HepG2 (cell line): ENCODE measurements around the gene ITGAV. TPM values are rescaled to one million over a fixed set of nuclear protein-coding genes. Genes with fewer than 3 reads are reported as not detected.
A peak's percentile ranks its signal among the peaks of the same experiment; 100 is the strongest.

ENCODE experiments used
- ATAD3A ChIP-seq: sonication (generic); formaldehyde crosslinking; IDR thresholded peaks from 2 replicates; pipeline ENCODE4 v1.4.0; 2020; ENCODE audit warnings: missing genetic modification reagents
- ATF7 ChIP-seq, 2 experiments: fragments of 450-650 bp in 1 of 2; sonication (generic) in 1 of 2; formaldehyde crosslinking in 1 of 2; IDR thresholded peaks; 2 replicates each; pipeline versions ENCODE4 v1.4.0 to v1.6.1; 2016 to 2020; ENCODE audit warnings: antibody characterized with exemption in 1 of 2, mild to moderate bottlenecking in 1 of 2, missing genetic modification reagents in 1 of 2
- ELF1 ChIP-seq: sonication (generic); formaldehyde crosslinking; IDR thresholded peaks from 2 replicates; pipeline ENCODE4 v1.4.0; 2020; ENCODE audit warnings: missing genetic modification reagents
- NFYC ChIP-seq: IDR thresholded peaks from 2 replicates; pipeline ENCODE4 v1.6.1; 2016; ENCODE audit warnings: missing genetic modification reagents, missing compliant biosample characterization
- NR2F6 ChIP-seq, 2 experiments: IDR thresholded peaks; 2 replicates each; pipeline ENCODE4 v1.6.1; 2016; ENCODE audit warnings: antibody characterized with exemption in 1 of 2, mild to moderate bottlenecking in 1 of 2
- PPARG ChIP-seq: conservative IDR thresholded peaks from 2 replicates; pipeline ENCODE4 v1.6.1; 2016; ENCODE audit warnings: missing biosample characterization, missing genetic modification reagents
- RELA ChIP-seq: sonication (generic); formaldehyde crosslinking; IDR thresholded peaks from 2 replicates; pipeline ENCODE4 v1.4.0; 2020; ENCODE audit warnings: missing genetic modification reagents
- RFXAP ChIP-seq: sonication (generic); formaldehyde crosslinking; IDR thresholded peaks from 2 replicates; pipeline ENCODE4 v1.4.0; 2020; ENCODE audit warnings: missing genetic modification reagents, borderline replicate concordance
- SOX13 ChIP-seq, 3 experiments: fragments of 450-650 bp in 1 of 3; sonication (generic) in 1 of 3; formaldehyde crosslinking in 1 of 3; IDR thresholded peaks in 2 of 3; conservative IDR thresholded peaks in 1 of 3; 2 replicates each; pipeline versions ENCODE4 v1.5.0 to v1.6.1; 2016 to 2020; ENCODE audit warnings: antibody characterized with exemption in 1 of 3, mild to moderate bottlenecking in 1 of 3, missing compliant biosample characterization in 1 of 3, missing genetic modification reagents in 1 of 3, moderate library complexity in 1 of 3
- THYN1 ChIP-seq: sonication (generic); formaldehyde crosslinking; IDR thresholded peaks from 2 replicates; pipeline ENCODE4 v1.8.1; 2023; ENCODE audit warnings: low read depth, mild to moderate bottlenecking, moderate library complexity, missing genetic modification reagents, borderline replicate concordance
- ZBTB1 ChIP-seq: sonication (generic); formaldehyde crosslinking; IDR thresholded peaks from 2 replicates; pipeline ENCODE4 v1.4.0; 2020; ENCODE audit warnings: missing genetic modification reagents, borderline replicate concordance
- ZBTB20 ChIP-seq: sonication (generic); formaldehyde crosslinking; IDR thresholded peaks from 2 replicates; pipeline ENCODE4 v1.8.1; 2023; ENCODE audit warnings: missing genetic modification reagents, low read depth, mild to moderate bottlenecking, borderline replicate concordance
- ZBTB7A ChIP-seq: sonication (generic); formaldehyde crosslinking; IDR thresholded peaks from 2 replicates; pipeline ENCODE4 v1.8.0; 2022; ENCODE audit warnings: mild to moderate bottlenecking, missing genetic modification reagents
- ZNF24 ChIP-seq: fragments of 450-650 bp; IDR thresholded peaks from 2 replicates; pipeline ENCODE4 v1.6.1; 2017; ENCODE audit warnings: antibody characterized with exemption, mild to moderate bottlenecking
- ZNF274 ChIP-seq: sonication (generic); formaldehyde crosslinking; IDR thresholded peaks from 2 replicates; pipeline ENCODE4 v1.5.1; 2020; ENCODE audit warnings: mild to moderate bottlenecking, missing genetic modification reagents
- ZNF280B ChIP-seq: sonication (generic); formaldehyde crosslinking; IDR thresholded peaks from 2 replicates; pipeline ENCODE4 v1.5.0; 2020; ENCODE audit warnings: missing genetic modification reagents, mild to moderate bottlenecking, borderline replicate concordance
- ZNF367 ChIP-seq: sonication (generic); formaldehyde crosslinking; IDR thresholded peaks from 2 replicates; pipeline ENCODE4 v1.4.0; 2020; ENCODE audit warnings: missing genetic modification reagents, borderline replicate concordance
- ZNF572 ChIP-seq: sonication (generic); formaldehyde crosslinking; IDR thresholded peaks from 2 replicates; pipeline ENCODE4 v1.5.1; 2020; ENCODE audit warnings: mild to moderate bottlenecking, missing genetic modification reagents
- ZNF574 ChIP-seq: sonication (generic); formaldehyde crosslinking; IDR thresholded peaks from 2 replicates; pipeline ENCODE4 v1.4.0; 2020; ENCODE audit warnings: missing genetic modification reagents
- polyA plus RNA-seq, 8 experiments: library from polyadenylated mRNA; depleted of rRNA in 3 of 8; stranded (reverse) in 7 of 8; unstranded in 1 of 8; fragments of >200 nt; fragmentation: Illumina TruSeq in 4 of 8; extraction: Trizol in 4 of 8; gene quantifications; 2 replicates each; pipeline versions ENCODE4 v1.2.1 to v1.2.3, GENCODE V29; 2011 to 2016; ENCODE audit warnings: low read depth in 4 of 8, missing spikeins in 1 of 8, mixed read lengths in 1 of 8; ENCODE audit not compliant: insufficient read depth in 1 of 8
- total RNA-seq, 5 experiments: library from RNA; depleted of rRNA; stranded (reverse); fragments of >200 nt; fragmentation: Illumina TruSeq; extraction: Trizol; gene quantifications; 2 replicates each; pipeline ENCODE4 v1.2.3, GENCODE V29; 2016; ENCODE audit warnings: low read depth in 1 of 5

ITGAV gene
- total and polyA plus RNA-seq, 2 of the 13 experiments (the other 11 are each of a cell fraction or from before 2014, with no cell fraction given): 59.1 to 60.4 TPM

DNA sequence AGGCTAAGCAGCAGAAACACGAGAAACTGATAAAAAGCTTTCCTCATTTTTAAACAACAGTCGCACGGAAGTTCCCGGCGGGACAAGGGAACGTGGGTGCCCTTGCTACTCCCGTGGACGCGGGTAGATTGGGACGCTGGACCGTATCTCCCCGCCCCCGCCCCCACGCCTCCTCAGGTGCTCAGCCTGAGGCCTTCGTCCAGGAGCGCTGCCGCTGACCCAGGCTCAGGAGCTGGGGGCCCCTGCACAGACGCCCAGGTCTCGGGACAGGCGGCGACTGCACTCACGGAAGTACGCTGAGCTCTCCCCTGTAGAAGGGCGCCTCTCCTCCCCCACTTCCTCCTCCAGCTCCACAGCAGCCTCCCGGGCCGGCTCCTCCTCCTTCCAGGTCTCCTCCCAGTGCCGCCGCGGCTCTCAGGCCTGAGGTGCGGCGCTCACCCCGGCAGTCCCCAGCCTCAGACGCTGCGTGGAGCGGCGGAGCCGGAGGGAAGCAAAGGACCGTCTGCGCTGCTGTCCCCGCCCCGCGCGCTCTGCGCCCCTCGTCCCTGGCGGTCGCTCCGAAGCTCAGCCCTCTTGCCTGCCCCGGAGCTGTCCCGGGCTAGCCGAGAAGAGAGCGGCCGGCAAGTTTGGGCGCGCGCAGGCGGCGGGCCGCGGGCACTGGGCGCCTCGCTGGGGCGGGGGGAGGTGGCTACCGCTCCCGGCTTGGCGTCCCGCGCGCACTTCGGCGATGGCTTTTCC, at the start of gene ITGAV (continued):
- TF ChIP-seq SOX13 (IDR thresholded peaks at IDR 0.05) (peak; percentile 42; the same call in 1 of the 2 replicates), SOX13 (CRISPR knock-in tag; conservative IDR thresholded peaks at IDR 0.05 in 1 of 2, IDR thresholded peaks at IDR 0.05 in 1 of 2) (no peak; a peak in 1 of 4 replicates), THYN1 (CRISPR knock-in tag) (0 out of 2 replicates have a peak, but pooled peaks have one; percentile 50), ZNF24 (no peak), ZNF572 (CRISPR knock-in tag) (no peak), ATAD3A (CRISPR knock-in tag) (0 out of 2 replicates have a peak, but pooled peaks have one; percentile 62), RELA (CRISPR knock-in tag) (peak; percentile 65), ZBTB7A (CRISPR knock-in tag) (peak; percentile 84), ZNF574 (CRISPR knock-in tag) (peak; percentile 84), ATF7 (IDR thresholded peaks at IDR 0.05) (no peak), ATF7 (CRISPR knock-in tag; IDR thresholded peaks at IDR 0.05) (no peak), NR2F6 (IDR thresholded peaks at IDR 0.05) (no peak; the same call in 1 of the 2 replicates), NR2F6 (CRISPR knock-in tag; IDR thresholded peaks at IDR 0.05) (peak; percentile 58), NFYC (CRISPR knock-in tag) (no peak; the same call in 1 of the 2 replicates), ZNF274 (CRISPR knock-in tag) (peak; percentile 90), RFXAP (CRISPR knock-in tag) (peak; percentile 44), PPARG (CRISPR knock-in tag) (0 out of 2 replicates have a peak, but pooled peaks have one; percentile 44), ZBTB1 (CRISPR knock-in tag) (no peak), ZNF280B (CRISPR knock-in tag) (peak; percentile 89), ZNF367 (CRISPR knock-in tag) (peak; percentile 28; the same call in 1 of the 2 replicates), ZBTB20 (CRISPR knock-in tag) (peak; percentile 86), ELF1 (CRISPR knock-in tag) (peak; percentile 90)
